Measurements from ENCODE around the gene ATXN1.
"Not testable (repeated sequence)": the region's sequence is repeated elsewhere in the genome, so short reads cannot be mapped to it uniquely, and the experiment has no call there.

Gene ATXN1

DNA sequence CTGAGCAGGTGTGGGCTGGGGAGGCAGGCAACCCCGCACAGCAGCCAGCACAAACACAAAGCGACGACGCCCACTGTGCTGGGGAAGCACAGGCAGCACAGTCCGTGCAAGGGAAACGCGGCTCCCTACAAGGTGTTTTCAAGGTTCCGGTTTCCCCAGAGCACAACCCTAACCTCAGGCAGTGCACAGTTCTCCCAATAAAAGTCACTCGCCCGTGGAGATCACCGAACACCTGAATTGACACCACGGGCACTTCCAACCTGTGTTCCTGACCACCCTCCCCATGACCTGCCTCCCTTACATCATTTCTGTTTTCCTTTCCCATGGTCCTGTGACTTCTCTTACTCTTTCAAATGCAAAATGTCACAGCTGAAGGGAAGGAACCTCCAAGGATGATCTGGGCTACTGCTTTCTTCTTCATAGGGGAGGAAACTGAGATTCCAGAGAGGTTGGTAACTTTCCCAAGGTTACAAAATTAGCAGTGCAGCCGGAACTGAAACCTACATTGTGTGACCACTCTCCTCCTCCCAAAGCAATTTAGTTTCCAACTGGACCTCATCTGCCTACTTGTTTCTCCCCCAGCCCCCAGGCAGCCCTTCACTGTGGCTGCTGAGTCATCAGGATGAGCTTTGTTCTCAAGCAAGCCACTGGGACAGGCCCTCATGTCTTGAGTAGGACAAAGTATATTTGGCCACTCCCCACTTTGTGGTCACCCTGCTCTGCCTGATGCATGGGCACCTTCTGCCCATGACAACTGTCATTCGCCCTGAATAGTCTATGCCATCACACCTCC lies 125.3 kb downstream of the ATXN1 start:
- peak; percentile 48 for DNase-seq

DNA sequence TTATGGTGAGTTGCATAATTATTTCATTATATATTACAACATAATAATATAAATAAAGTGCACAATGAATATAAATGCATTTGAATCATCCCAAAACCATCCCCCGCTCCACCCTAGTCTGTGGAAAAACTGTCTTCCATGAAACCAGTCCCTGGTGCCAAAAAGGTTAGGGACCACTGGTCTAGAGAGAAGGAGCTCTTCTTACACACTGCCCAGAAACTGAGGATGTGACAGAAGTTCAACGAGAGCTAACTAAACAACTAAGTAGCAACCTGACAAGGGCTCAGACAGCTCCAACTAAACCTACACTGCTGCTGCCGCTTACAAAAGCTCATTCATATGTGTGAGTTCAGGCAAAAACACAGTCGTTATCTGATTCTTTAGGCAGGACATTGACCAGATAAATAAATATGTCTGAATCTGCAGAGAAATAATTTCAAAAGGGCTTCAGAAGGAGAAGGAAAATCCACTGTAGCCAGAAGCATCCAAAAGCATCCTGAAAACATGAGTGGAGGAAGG lies 125.9 kb downstream of the ATXN1 start:
- no peak for DNase-seq

DNA sequence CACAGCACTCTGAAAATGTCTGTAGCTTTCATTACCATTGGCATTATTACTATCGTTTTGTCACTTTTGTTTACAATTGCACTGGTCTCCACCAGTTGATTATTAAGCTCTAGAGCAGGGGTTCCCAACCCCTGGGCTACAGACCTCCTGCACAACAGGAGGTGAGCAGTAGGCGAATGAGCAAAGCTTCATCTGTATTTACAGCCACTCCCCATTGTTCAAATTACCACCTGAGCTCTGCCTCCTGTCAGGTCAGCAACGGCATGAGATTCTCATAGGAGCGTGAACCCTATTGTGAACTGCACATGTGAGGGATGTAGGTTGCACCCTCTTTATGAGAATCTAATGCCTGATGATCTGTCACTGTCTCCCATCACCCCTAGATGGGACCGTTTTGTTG lies 126.4 kb downstream of the ATXN1 start:
- no peak for DNase-seq

DNA sequence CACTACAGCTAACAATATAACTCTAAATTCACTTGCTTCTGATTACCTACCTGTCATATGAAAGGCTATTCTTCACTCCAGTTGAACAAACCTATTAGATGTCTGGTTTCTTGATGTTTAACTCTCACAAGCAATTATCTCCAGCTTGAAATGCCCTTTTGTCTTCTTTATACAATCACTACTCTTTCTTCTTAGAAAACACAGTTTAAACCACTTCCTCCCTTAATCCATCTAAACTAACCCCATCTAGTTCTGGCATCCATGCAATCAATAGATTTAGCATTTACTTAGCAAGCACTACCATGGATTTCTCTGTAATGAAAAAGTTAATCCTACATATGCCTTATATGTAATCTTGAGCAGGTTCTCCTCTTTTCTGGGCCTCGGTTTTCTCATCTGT lies 127.3 kb downstream of the ATXN1 start:
- no peak for DNase-seq

DNA sequence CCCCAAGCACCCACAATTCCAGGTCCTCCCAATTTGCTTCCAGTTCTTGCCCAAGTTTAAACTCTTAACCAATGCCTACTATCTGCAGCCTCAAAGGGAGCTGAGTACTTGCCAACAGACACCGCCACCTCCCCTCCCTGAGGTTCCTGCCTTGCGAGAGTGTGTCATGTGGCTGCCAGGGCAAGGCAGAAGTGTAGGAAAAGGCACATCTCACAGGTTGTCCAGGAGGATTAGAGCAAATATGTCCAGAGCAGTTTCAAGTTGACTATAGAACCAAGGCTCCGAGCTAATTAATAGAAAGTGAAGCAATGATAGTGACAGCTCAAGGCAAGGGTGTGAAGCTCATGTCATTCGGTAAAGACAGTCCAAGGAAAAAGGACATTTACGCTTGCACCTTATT lies 127.8 kb downstream of the ATXN1 start:
- no peak for DNase-seq

DNA sequence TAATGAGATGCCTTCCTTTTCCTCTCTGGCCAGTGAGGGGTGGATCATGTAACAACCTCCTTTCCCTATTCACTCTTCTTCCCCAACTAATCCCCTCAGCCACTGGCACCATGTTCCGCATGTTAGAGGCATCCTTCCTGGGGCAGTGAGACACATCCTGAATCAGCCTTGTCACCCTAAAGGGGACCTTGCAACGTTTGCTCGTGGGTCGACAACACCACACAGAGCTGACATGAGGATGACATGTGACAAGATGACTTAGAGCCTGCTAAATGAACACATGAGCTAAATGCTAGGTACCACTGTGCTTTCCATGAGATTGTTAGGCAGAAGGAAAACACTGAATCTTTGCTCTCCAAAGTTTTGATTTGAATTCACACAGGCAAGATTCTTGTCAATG lies 129.2 kb downstream of the ATXN1 start:
- DNase-seq, result no peak

DNA sequence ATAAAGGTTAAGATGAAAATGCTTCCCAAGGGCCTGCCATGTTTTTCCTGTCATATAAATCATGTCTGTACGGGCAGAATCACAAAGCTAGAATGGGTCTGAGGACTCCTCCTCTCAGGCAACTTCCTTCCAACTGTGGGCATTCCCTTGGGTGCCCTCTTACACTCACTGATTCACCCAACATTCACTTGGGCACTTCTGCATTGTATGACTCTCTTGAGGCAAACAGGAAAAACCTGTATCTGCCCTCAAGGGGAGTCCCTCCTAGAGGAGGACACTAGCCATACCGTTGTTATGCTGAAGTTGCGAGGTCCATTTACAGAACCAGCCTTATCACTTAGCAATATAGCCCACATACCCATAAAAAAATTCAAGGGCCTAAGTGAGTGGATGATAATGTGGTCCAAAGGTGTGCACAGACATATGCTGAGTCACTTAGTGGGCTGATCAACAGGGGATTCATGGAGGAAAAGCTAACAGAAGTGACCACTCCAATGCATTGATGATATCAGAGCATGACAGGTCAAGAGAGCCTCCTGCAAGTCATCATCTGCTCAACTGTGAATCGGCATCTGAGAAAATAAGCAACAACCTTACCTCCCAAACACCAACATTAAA lies 131.1 kb downstream of the ATXN1 start:
- no peak for DNase-seq

DNA sequence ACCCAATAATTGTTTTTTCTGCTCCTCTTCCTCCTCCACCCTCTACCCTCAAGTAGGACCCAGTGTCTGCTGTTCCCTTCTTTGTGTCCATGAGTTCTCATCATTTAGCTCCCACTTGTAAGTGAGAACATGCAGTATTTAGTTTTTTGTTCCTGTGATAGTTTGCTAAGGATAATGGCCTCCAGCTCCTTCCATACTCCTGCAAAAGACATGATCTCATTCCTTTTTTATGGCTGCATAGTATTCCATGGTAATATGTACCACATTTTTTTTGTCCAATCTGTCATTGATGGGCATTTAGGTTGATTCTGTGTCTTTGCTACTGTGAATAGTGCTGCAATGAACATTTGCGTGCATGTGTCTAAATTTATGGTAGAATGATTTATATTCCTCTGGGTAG lies 132.7 kb downstream of the ATXN1 start:
- DNase-seq, result not testable (repeated sequence)

DNA sequence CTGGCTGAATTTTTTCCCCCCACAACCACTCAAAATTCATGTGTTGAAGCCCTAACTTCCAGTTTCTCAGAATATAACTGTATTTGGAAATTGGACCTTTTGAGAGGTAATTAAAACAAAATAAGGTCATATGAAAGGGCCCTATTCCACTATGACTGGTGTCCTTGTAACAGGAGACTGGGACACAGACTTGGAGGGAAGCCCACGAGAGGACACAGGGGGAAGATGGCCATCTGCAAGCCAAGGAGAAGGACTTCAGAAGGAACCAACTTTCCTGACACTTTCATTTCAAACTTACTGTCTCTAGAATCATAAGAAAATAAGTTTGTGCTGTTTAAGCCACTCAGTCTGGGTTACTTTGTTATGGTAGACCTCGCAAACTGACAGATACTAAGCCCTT lies 134.6 kb downstream of the ATXN1 start:
- no peak for DNase-seq

DNA sequence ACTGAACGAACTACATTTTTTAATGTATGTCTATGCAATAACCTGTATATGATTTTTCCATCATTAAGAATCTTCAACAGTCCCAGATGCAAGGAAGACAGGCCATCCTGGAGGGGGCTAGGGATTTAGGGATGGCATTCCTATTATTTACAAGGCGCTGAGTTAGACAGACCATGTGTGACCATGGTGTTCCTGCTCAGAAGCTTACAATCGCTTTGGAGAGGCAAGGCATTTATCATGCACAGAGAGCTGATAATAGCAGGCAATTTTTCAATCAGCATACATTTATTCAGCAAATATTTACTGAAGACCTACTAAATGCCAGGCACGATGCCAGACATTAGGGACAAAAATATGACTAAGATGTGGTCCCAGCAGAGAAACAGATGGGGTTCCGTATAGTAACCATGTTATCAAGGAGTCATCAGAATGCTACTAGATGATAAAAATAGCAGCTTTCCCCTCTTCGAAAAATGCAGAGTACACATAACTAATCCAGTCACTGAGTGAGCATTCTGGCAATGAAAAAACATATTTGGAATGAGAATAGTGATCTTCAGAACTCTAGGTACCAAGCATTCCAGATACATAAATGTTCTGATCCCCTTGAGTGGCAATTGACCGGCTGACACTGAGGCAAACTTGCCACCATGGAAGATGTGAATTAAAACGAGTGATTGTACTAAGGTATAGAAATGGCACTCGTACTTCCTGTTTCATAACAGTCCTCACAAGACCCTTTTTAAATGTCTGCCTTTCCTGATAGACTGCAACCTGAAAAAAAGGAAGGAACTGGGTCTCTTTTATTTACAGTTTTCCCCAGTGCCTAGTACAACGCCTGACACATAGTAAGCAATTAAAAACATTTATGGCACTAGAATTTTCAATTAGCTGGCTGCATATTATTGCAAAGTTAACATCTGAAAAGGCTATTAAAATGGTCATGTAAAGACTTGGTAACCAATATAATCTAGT lies 135.7 kb downstream of the ATXN1 start:
- no peak for DNase-seq

DNA sequence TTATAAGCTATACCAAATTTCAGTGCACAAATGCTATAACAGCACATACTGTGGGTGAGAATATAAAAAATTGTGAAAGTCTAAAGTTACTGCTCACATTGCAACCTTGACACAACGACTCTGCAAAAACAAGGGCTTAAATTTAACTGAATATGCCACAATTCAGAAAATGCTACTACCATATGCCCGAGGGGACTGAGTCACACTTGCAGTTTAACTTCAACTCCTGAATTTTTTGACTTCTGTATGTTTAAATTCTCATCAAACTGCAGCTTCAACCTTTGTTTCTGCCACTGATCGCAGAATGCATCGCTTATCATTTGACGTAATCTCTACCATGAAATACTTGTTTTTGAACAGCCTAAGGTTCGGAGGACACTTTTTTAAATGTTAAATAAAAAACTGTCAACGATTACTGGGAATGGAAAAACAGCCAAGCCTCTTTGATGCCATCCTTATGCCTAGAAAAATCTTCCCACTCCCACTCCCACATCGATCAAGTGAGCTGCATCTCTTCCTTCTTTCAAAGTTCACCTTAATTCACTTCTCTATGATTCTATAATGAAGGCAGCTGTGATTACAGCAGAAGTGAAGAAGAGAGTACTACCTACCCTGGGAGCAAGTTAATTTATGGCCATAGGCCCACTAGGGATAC lies 136.5 kb downstream of the ATXN1 start:
- DNase-seq, result no peak

DNA sequence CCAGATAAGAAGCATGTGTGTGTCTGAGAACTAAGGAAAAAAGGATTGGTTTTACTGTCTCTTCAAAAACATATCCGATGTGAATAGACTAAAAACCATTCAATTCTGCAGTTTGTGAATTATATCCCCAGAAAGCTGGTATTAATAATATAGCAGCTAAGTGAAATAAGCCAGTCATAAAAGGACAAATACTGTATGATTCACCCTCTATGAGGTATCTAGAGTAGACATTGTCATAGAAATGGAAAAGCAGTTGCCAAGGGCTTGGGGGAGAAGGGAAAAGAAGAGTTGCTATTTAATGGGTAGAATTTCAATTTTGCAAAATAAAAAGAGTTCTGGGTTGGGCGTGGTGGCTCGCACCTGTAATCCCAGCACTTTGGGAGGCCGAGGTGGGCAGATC lies 137.5 kb downstream of the ATXN1 start:
- peak; percentile 10 for DNase-seq

DNA sequence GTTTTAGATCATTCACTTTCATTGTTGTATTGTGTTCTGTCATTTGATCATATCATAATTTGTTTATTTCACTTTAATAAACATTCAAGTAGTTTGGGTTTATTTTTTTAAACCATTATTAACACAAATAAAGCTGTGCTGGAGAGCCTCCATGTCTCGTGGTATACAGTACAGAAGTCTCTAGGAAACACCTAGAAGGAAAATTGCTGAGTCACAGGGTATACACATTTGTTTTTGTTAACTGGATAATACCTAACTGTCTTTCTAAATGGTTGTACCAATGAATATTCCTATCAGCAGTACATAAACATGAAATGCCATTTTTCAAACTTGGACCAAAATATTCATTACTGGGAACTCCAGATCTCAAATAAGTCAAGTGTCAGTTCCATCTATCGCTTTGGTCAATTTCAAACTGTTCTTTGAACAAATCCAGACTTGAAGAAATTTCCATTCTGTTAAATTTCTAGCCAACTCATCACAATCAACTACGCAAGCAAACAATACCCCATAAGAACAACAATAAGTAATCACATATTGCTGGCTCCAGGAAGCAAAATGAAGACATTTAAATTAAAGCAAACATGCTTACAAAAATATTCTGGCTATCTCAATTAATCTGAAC lies 138.1 kb downstream of the ATXN1 start:
- no peak for DNase-seq

DNA sequence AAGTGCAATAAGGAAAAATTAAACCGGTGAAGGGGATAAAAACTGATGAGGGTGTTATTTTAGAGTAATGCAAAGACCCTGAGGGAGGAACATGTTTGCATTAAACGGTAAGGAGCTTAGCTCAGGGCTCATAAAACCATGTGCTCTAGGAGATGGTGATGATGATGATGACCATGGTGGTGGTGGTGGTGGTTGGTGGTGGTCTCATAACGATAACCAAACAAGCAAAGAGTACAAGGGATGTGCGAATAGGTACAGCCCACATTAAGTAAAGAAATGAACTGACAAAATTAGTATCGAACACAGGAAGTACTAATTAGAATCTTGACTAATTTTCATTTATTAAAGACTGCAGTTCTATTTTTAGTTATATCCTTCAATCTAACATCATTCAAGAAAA lies 139.1 kb downstream of the ATXN1 start:
- DNase-seq, result no peak

DNA sequence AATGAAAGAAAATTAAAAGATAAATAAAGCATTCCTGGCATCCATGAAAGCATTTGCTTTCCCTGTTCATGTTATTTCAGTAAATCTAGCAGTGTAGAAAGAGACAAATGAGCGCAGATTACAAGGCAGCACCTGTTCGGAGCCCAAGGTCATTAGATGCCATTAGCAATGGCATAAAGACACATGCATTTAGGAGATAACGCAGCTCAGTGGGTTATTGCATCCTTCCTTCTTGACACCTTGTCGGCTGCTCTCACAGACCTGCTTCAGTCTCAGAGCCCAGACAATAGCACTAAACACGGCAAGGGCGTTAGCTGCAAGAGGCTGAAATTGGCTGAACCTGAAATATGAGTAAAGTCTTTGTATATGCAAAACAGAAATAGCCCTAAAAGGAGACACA lies 140.3 kb downstream of the ATXN1 start:
- DNase-seq, result no peak

DNA sequence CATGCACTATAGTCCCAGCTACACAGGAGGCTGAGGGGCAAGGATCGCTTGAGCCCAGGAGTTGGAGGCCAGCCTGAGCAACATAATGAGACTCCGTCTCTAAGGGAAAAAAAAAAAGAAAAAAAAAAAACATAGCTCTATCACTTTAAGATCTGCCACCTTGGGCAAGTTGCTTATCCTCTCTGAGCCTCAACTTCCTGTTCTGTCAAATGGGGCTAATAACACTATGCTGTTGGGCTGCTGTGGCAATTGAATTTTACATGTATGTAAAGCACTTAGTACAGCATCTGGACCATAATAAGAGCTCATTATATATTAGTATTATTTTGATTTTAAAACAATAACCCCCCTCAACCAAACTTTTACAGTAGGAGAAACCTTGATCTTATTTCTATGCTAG lies 141.5 kb downstream of the ATXN1 start:
- DNase-seq, result no peak

DNA sequence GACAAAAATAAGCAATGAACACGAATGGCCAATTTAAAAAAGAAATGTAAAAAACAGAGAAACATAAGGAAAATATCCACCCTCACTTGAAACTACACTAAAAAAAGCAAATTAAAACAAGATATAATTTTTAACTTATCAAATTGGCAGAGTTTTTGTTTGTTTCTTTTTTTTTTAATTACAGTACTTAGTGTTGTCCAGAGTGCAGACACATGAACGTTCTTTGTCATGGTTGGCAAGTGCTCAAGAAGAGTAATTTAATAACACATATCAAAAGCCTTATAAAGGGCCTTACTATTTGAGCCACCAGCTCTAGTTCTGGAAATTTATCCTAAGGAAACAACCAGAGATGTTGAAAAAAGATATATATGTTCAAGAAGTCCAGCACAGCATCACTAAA lies 142.3 kb downstream of the ATXN1 start:
- DNase-seq, result no peak

DNA sequence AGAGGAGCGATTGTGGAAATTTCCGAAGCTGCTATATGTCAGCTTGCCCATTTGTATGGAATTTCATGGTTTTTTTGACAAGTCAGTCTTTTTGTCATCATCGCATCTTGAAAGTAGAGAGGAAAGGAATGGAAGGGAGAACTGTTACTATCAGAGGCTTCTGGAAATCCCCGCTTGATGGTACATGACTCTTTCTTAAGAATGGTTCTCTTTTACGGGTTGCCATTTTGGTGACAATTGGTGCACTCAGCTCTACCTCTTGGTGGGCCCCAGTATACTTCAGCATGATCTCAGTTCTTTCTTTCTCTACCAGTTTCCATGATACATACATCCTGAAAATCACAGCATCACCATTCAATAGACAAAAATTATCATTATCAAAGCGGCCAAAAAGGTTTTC lies 146.0 kb downstream of the ATXN1 start:
- not testable (repeated sequence) for DNase-seq

DNA sequence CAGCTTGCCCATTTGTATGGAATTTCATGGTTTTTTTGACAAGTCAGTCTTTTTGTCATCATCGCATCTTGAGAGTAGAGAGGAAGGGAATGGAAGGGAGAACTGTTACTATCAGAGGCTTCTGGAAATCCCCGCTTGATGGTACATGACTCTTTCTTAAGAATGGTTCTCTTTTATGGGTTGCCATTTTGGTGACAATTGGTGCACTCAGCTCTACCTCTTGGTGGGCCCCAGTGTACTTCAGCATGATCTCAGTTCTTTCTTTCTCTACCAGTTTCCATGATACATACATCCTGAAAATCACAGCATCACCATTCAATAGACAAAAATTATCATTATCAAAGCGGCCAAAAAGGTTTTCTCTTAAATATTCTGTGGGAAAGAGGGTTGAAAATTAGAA lies 147.1 kb downstream of the ATXN1 start:
- not testable (repeated sequence) for DNase-seq

DNA sequence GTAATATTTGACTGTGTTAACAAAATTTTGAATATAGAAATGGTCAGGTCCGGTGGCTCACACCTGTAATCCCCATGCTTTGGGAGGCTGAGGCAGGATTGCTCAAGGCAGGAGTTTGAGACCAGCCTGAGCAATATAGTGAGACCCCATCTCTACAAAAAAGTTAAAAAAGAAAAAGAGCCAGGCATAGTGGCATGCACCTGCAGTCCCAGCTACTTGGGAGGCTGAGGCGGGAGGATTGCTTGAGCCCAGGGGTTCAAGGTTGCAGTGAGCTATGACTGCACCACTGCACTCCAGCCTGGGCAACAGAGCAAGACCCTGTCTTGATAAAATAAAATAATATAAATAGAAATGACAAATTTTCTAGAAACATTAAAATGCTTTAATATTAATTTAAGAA lies 147.8 kb downstream of the ATXN1 start:
- not testable (repeated sequence) for DNase-seq

DNA sequence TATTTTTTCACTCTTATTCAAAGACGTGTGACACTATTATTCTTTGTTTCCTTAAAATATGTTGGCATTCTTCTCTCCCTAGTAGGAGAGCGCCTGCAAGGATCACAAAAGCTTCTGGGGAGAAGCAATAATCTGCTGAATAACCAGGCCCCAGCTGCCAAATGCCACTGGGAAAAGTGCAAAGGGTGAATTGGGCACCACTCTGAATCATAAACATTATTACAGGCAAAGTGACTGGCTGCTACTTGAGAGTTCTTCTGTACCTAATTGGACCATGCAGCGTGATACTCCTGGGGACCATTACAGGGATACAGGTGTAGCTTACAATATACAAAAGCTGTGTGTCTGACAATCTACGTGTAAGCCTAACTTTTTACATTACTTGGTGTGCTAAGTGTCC lies 152.8 kb downstream of the ATXN1 start:
- DNase-seq, result no peak

DNA sequence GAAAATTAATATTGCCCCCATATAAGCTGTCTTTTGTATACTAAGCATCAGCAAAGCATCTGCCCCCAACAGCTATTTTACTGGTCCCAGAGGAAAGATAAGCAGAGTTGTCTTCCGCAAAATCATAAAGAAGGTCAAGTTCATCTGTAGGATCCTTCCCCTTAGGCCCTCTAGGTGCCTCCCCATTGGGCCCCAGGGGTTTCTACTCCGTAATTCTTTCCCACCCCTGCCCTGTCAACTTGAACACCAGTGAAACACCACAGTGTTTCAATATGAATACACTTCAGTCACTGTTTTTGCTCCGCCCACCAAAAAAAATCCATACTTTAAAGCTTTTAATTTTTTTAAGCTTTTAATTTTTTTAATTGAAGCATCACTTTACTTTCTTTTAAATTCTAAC lies 159.2 kb downstream of the ATXN1 start:
- peak; percentile 85 for DNase-seq
